HK-2 (cell line): Measurements from ENCODE around the gene APBB2.
"Not testable (repeated sequence)": the region's sequence is repeated elsewhere in the genome, so short reads cannot be mapped to it uniquely, and the experiment has no call there.

ENCODE experiments used
- DNase-seq: peaks from one replicate; pipeline ENCODE4 v3.0.0-alpha.2; 2018; ENCODE audit not compliant: unreplicated experiment

Gene APBB2

DNA sequence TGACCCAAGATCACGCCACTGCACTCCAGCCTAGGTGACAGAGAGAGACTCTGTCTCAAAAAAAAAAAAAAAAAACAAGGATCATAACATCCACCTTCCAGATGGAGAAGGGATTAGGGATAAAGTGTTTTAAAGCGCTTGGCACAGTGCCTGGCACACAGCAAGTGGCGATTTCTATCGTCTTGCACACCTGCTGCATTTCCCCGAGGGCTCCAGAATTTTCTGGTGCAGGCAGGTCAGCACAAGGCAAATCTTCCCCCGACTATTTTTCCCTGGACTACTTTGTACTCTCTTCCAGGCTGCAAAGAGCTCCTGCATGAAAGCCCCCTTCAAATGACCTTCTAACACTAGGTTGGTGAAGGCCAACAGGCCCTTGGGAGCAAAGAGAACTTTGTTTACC is 57.3 kb downstream of the APBB2 start:
- DNase-seq: no peak

DNA sequence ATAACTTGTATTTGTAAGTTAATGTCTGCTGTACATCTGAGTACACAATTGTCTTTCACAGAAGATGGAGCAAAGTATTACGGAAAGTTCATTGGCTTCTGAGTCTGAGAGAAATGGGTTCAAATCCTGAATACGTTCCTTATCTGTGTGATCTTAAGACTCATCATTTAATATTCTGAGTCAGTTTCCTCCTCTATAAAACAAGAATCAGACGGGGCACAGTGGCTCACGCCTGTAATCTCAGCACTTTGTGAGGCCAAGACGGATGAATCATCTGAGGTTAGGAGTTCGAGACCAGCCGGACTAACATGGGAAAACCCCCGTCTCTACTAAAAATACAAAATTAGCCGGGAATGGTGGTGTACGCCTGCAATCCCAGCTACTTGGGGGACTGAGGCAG is 57.8 kb downstream of the APBB2 start:
- no peak for DNase-seq

DNA sequence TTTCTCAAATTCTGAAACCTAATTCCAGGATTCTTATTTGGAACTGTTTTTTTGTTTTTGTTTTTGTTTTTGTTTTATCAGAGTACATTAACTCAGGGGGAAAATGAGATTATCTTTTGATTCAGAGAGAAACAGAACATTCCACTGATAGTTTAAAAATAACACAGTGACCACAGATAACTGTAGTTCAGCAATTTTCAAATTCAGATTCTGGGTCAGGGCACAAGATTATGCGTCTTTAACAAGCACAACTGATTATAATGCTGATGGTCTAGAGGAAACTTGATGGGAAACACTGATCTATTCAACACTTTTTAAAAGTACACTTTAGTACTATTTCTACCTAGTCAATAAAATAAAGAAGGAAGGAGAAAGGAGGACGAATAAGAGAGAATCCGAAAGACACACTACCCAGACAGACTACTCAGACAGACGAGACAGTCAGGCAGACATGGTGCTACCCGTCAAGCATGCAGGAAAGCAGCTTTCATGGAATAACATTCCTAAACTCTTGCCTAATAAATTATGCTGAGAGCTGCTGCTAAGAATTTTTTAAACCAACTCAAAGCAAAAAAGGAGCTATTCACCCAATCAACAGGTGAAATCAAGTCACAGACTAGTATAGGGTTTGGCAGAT is 59.0 kb downstream of the APBB2 start:
- DNase-seq: no peak

DNA sequence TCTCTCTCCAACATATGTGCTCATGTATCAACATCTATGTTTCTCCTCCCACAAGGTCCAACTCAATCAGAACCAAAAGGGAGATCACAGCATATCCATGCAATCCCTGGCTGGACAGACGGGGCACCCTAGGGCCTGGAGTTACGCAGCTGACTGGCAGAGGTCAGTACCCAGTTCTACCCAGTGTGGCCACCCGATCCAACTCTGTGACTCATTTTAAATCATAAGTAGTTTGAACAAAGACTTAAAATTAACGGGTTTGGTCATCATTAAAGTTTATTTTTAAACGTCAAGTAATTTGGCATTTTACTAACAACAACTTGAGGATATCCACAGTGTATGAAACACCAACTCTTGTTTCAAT is 59.5 kb downstream of the APBB2 start:
- DNase-seq: no peak

DNA sequence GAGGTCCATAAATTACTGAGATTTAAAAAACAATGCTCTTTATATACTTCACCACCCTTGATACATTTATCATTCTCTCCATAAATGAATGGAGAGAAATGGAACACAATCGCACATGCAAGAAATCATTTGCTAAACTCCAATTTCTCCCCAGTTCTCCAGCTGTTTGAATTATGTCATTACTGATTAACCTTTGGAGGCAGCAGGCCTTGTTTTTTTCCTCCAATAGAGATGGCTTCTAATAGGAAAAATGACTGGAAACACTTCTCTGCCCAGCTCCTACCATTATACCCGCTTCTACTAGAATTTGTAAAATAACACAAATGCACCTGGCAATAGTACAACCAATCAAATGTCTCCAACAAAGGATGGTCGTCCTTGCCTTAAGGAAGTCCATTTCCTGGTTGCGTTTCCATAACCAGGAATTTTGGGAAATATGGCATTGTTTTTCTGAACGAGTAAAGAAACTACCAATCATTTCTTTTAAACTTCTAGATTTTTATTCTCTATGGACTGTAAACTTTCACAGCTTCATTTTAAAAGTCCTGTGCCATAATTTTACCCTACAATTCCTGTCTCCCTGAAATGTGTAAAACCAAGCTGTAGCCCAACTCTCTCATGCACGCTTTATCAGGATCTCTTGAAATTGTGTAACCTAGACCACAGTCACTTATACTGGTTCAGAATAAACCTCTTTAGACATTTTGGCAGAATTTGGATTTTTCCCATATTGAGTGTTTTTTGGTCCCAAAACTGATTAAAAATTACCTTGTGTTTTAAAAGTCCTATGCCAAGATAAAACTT is 60.1 kb downstream of the APBB2 start:
- no peak for DNase-seq

DNA sequence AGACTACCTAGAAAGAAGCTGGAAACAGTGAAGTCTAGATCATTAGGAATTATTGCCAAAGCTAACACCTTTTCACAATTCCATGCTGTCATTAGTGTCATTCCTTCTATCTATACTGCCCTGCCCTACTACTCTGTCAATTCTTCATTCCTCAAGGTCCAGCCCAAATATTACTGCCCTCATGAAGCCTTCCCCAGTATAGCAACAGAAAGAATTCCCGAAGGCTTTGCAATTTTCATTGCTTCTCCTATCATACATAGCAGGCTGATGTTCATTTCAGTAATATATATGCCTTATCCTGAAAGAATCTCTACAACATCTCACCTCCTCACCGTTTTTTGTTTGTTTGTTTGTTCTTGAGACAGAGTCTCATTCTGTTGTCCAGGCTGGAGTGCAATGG is 63.9 kb downstream of the APBB2 start:
- no peak for DNase-seq

DNA sequence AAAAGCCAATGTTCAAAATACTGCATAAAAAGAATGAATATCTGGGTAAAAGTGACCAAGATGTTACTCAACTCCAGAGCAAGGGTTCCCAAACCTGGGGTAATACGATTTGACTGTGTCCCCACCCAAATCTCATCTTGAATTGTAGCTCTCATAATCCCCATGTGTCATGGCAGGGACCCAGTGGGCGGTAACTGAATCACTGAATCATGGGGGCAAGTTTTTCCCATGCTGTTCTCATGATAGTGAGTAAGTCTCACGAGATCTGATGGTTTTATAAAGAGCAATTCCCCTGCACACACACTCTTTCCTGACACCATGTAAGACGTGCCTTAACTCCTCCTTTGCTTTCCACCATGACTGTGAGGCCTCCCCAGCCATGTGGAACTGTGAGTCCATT is 64.8 kb downstream of the APBB2 start:
- DNase-seq: not testable (repeated sequence)

DNA sequence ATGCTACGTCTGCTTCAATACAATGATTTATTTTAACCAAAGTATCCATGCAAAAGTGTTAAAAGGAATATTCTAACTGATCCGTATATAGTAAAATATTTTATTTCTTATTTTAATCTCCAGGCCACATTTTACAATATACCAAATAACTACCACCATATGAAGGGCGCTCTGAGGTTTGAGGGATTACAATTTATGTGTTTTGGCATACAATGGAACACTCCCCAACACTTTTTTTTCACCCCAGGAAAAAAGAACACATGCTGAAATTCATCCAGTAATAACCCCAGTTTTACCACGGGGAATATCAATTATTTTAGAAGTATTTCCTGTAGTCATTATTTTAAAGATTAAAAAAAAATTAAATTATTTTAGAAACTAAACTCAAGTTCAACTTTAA is 65.4 kb downstream of the APBB2 start:
- no peak for DNase-seq

DNA sequence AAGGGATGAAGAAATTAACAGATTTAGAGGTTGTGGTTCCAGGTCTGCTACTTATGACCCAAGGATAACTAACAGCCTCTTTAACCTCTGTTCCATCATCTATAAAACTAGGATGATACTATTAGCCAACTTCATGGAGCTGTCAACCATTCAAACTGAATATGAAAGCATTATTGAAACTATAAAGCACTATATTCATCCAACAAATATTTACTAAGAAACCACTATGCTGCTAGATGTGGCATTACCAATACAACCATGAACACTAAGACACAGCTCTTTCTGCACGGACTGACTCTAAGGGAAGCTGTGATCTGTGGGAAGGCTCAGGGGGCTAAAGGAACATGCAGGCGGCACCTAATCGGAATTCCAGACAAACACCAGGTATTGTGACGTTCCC is 66.0 kb downstream of the APBB2 start:
- DNase-seq: no peak

DNA sequence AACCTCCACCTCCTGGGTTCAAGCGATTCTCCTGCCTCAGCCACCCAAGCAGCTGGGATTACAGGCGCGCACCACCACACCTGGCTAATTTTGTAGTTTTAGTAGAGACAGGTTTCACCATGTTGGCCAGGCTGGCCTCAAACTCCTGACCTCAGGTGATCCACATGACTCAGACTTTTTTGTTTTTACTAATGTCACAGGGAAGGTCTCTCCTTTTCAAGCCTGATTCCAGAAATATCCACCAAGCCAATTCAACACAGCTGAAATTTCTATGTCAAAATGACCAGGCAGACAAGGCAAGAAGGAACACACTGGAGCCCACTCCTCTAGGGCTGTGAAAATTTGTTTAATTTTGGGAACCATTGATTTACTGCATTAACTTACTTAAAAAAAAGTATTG is 66.8 kb downstream of the APBB2 start:
- not testable (repeated sequence) for DNase-seq

DNA sequence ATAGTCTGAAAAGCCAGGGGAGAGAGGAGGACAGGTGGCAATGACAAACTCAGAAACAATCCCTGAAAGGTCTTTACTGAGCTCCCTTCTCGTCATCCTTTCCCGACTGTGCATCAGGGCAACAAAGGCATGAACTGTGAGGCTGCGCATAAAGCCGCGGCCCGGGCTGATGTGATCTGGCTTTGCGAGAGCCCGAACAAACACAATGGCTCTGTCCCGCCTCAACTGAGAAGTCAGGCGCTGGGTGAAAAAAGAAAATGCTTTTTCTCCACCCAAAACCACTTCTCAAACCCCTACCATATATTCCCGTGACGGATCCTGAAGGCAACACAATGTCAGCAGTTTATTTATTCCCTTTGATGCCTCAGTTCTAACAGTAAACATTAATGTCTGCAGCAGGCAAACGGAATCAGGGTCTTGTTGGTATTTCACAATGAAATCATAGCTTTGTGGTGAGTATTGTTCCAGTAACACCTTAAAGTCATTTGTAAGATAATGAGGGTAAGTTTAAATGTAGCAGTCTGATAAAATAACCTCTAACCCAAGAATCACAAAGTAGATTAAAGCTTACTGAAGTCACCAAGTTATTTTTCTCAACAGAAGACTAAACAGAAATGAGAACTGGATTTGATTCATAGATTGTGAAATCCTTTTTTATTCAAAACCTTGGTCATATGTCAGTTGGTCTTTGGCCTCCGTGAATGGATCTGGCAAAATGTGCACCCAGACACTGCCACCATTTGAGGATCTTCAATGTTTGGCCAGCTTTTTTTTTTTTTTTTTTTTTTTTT is 67.4 kb downstream of the APBB2 start:
- no peak for DNase-seq

DNA sequence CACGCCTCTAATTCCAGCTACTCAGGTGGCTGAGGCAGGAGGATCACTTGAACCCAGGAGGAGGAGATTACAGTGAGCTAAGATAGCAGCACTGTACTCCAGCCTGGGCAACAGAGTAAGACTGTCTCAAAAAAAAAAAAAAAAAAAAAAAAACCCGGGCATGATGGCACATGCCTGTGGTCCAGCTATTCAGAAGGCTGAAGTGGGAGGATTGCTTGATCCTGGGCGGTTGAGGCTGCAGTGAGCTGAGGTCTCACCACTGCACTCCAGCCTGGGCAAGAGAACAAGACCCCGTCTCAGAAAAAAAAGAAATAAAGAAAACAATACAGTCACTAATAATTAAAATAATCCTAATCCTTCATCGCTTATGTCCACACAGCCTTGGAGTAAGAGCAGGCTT is 68.1 kb downstream of the APBB2 start:
- DNase-seq: no peak

DNA sequence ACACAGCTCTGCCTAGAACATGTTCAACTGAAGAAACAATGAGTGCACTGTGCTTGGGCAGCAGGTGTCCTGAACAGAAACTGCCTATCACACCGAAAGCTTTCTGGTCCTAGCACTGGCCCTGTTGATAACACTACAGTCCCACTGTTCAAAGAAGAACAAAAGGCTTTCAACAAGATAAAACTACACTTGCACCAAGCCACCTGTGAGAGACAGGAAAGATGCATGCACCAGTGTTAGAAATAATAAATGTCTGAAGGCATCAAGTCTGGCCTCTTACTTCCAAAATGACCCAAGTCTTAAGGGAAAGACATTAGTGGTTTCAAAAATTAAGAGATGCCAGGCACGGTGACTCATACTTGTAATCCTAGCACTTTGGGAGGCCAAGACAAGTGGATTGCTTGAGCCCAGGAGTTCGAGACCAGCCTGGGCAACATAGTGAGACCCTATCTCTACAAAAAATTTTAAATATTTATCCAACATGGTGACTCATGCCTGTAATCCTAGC is 68.7 kb downstream of the APBB2 start:
- no peak for DNase-seq

DNA sequence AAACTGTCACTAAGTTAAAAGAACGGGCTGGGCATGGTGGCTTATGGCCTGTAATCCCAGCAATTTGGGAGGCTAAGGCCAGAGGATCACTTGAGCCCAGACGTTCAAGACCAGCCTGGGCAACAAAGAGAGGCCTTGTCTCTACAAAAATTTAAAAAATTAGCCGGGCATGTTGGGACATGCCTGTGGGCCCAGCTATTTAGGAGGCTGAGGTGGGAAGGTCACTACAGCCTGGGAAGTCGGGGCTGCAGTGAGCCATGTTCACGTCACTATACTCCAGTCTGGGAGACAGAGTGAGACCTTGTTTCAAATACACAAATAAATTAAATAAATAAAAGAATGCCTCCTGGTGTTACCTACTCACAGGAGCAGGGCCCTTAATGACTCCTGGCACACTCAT is 69.5 kb downstream of the APBB2 start:
- no peak for DNase-seq

DNA sequence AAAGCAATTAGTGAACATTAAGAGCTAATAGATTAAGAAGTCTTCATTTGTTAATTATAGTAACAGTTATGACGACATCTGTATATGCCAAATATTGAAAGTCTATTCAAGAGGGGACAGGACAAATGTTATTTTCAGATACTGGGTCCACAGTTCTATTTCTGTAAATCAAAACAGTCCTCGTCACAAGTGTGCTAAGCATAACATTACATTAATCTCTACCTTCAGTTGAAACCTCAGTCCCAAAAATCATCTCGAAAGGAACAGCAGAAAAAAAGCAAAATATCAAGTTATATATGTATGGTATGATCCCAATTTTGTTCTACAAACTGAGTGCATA is 70.3 kb downstream of the APBB2 start:
- no peak for DNase-seq

DNA sequence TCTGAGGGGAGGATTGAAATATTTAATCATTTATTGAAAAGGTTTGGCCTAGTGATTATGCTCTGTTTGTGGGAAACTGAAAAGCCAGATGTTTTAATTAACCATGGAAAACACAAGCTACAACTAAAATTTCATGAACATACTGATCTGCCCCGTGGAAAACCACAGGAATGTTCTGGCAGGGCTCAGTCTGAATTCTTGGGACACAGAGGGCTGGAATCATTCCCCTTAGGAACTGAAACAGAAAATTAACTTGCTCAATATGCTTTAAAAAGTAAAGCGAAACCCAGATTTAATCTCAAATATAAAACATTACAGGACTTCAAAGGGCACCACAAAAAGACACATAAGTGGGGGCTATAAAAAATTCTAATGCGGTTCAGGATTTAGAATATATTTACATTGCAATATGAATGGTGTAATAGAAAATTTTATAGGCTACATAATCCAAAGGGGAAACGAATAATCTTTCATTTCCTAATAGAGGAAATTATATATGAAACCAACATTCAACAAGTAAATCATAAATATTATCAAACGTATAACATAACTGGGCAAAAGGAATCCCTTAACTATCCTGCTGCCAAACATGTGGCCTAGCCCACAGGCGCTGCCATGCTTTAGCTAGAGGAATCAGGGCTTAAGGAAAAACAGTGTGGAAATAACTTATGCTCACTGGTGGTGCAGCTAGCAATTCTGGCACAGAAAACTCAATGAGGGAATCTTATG is 70.9 kb downstream of the APBB2 start:
- peak; percentile 55 for DNase-seq

DNA sequence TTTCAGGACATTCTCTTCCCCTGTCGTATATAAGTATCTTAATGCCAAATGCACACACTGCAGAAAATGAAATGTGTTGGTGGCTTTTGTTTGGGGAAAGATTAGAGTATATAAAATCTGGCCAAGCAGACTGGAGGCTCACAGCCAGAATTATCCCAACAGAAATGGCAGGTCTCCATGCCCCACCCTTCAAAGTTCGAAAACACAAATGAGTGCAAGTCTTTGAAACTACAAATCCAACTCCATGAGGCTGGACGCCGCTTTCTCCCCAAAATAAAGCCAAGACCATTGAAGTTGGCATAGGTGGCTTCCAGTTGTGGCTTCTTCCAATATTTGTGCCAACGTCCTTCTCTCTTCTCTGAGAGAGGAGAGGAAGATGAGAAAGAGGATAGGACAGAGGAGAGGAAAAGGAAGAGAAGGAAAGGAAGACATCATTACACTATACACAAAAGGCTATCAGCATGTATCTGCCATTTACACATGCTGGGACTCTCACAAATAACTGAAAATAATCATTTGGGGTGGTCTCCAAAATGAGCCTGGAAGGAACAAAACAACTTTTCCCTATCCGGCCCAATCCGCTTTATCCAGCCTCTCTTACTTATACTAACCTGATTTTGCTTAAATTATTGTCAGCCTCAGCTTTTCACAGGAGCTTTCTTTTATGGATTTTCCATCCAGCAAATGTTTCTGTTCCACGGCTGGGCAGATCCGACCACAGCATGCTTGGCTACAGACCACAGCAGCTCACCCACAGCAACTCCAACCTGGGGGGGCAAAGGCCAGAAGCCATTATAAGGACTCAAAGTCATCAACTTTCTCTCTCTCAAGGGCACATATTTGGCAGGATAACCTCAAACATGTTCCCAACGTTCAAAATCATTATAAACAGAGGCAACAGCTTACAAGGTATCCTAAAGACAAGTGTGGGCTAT is 71.7 kb downstream of the APBB2 start:
- peak; percentile 64 for DNase-seq

DNA sequence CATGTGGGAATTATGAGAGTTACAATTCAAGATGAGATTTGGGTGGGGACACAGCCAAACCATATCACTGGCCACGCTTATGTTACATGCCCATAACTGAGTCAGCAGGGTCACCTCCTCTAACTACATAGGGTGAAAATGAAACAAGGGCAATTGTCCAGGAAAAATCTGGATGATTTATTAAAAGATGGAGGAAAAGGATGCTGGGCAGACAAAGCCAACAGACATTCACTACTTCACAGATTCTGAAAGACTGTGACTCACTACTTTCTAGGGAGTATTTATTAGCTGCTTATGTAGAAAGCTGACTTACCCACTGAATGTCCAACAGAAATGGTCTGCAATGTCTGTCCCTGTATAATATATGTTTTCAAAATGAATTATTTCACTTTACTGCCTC is 72.4 kb downstream of the APBB2 start:
- DNase-seq: no peak

DNA sequence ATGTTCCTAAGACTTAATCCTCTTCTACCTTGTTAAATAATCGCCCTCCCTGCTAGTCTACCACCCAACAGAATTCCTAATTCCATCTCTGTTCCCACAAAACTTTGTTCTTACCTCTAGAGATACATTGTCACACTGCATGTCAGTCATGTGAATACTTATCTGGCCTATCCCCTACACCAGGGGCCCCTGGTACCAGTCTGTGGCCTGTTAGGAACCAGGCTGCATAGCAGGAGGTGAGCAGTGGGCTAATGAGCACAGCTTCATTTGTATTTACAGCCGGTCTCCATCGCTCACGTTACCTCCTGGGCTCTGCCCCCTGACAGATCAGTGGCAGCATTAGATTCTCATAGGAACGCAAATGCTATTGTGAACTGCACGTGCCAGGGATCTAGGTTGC is 73.9 kb downstream of the APBB2 start:
- no peak for DNase-seq

DNA sequence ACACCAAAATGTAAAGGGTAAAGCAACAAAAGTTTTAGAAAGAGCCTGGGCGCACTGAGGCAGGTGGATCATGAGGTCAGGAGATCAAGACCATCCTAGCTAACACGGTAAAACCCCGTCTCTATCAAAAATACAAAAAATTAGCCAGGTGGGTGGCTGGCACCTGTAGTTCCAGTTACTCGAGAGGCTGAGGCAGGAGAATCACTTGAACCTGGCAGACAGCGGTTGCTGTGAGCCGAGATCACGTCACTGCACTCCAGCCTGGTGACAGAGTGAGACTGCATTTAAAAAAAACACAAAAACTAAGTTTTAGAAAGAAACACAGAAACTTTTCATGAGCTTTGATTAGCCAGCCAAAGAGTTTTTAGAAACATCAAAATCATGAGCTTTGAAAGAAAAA is 76.5 kb downstream of the APBB2 start:
- no peak for DNase-seq

DNA sequence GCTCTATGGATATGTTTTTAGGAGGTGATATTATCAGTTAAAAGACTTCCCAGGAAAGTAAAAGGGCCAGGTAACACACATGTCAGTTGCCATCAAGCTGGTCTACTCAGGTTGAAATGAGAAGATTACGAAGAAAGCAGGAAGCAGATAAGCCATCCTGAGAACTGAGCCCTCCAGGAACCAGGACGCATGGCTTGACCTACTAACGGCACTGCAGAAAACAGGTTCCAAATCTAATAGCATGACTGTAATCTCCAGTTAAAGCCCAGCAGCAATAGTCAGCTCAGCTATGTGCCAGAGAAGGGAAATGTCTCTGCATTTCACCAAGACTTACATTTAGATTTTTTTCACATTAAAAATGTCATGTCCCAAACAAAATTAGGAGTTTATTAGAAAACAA is 77.9 kb downstream of the APBB2 start:
- no peak for DNase-seq
